Islet precursor cell (in vitro differentiated cells): ENCODE data around the gene ALKBH3.

Source experiments
- DNase-seq: peaks from one replicate; pipeline ENCODE4 v3.0.0-alpha.2; 2018

Gene ALKBH3

GRCh38 chr11:43969543-43969942, 88.9 kb downstream of the ALKBH3 start:
- no peak for DNase-seq
